GM12891 (cell line): Measurements from ENCODE around the gene LRCH3.

Experiments
- DNase-seq: peaks from one replicate; pipeline ENCODE4 v3.0.0; 2011; ENCODE audit warnings: low spot score; ENCODE audit not compliant: insufficient read length
- FAIRE-seq: peaks from 2 replicates; lab custom pipeline; 2011; peaks lifted over from hg19 to GRCh38; lab: Jason Lieb, UNC
- PAX5 ChIP-seq: IDR thresholded peaks from 2 replicates; pipeline ENCODE4 v1.6.1; 2011; ENCODE audit warnings: low read length, moderate library complexity, mild to moderate bottlenecking; ENCODE audit not compliant: insufficient read depth, severe bottlenecking
- POLR2A ChIP-seq: IDR thresholded peaks from 2 replicates; pipeline ENCODE4 v1.6.1; 2011; ENCODE audit warnings: low read depth, low read length, control low read depth
- POLR2AphosphoS5 ChIP-seq: IDR thresholded peaks from 2 replicates; pipeline ENCODE4 v1.6.1; 2011; ENCODE audit warnings: low read depth, low read length, control low read depth
- POU2F2 ChIP-seq: IDR thresholded peaks from 2 replicates; pipeline ENCODE4 v1.6.1; 2011; ENCODE audit warnings: low read depth, mild to moderate bottlenecking, control low read depth, low read length, moderate library complexity
- SPI1 ChIP-seq: IDR thresholded peaks from 2 replicates; pipeline ENCODE4 v1.6.1; 2011; ENCODE audit warnings: low read depth, low read length, control low read depth
- TAF1 ChIP-seq: IDR thresholded peaks from 2 replicates; pipeline ENCODE4 v1.6.1; 2011; ENCODE audit warnings: low read depth, low read length, control low read depth

Gene LRCH3

GRCh38 chr3:197790033-197790432 is 1.0 kb upstream of the LRCH3 start:
- TF ChIP-seq POU2F2 (no peak), SPI1 (peak; percentile 62), POLR2AphosphoS5 (no peak), PAX5 (no peak), TAF1 (no peak)
- DNase-seq, result no peak
- no peak for FAIRE-seq

- FAIRE-seq, result peak; percentile 55
- no peak for DNase-seq
Measured at GRCh38 chr3:197791892-197792647, 1.0 kb downstream of the LRCH3 start.

GRCh38 chr3:197793247-197793646 is 2.2 kb downstream of the LRCH3 start:
- TF ChIP-seq POU2F2 (no peak), SPI1 (no peak), PAX5 (no peak), POLR2A (no peak), TAF1 (no peak), POLR2AphosphoS5 (no peak)
- FAIRE-seq (peak; percentile 80), DNase-seq (no peak)

More at GRCh38 chr3:197791892-197792647, 1.0 kb downstream of the LRCH3 start:
- TF ChIP-seq POLR2AphosphoS5 (peak; percentile 26), TAF1 (peak; percentile 58; the same call in 1 of the 2 replicates), PAX5 (no peak)

- FAIRE-seq, result no peak
- DNase-seq, result no peak
- TF ChIP-seq TAF1 (no peak), PAX5 (no peak), POU2F2 (no peak), SPI1 (peak; percentile 84)
Measured at GRCh38 chr3:197794115-197794514, 3.1 kb downstream of the LRCH3 start.

GRCh38 chr3:197795200-197795599 is 4.1 kb downstream of the LRCH3 start:
- TF ChIP-seq SPI1, result no peak
- TF ChIP-seq PAX5, result no peak
- TF ChIP-seq POU2F2, result no peak
- DNase-seq, result no peak
- FAIRE-seq, result no peak

GRCh38 chr3:197796087-197796486 is 5.0 kb downstream of the LRCH3 start:
- no peak for FAIRE-seq

GRCh38 chr3:197798863-197799262 is 7.8 kb downstream of the LRCH3 start:
- peak; percentile 87 for TF ChIP-seq SPI1
- TF ChIP-seq PAX5, result no peak
- TF ChIP-seq POU2F2, result no peak
- no peak for TF ChIP-seq POLR2A
- TF ChIP-seq POLR2AphosphoS5, result no peak
- FAIRE-seq, result peak; percentile 78

More at GRCh38 chr3:197796087-197796486, 5.0 kb downstream of the LRCH3 start:
- TF ChIP-seq TAF1 (no peak), PAX5 (no peak), POLR2AphosphoS5 (no peak), POU2F2 (no peak), SPI1 (no peak), POLR2A (no peak)
- DNase-seq, result no peak

GRCh38 chr3:197800379-197800778 is 9.3 kb downstream of the LRCH3 start:
- DNase-seq (no peak), FAIRE-seq (no peak)
- no peak for TF ChIP-seq POLR2AphosphoS5
- no peak for TF ChIP-seq POU2F2
- TF ChIP-seq SPI1, result no peak
- no peak for TF ChIP-seq TAF1
- no peak for TF ChIP-seq POLR2A

More at GRCh38 chr3:197798863-197799262, 7.8 kb downstream of the LRCH3 start:
- no peak for DNase-seq

GRCh38 chr3:197801891-197802778 is 11.1 kb downstream of the LRCH3 start:
- FAIRE-seq (peak; percentile 59), DNase-seq (no peak)
- no peak for TF ChIP-seq POU2F2
- no peak for TF ChIP-seq POLR2AphosphoS5
- no peak for TF ChIP-seq POLR2A
- no peak for TF ChIP-seq TAF1
- peak; percentile 19; the same call in 1 of the 2 replicates for TF ChIP-seq SPI1
- TF ChIP-seq PAX5, result no peak

GRCh38 chr3:197802779-197803459 is 11.9 kb downstream of the LRCH3 start:
- FAIRE-seq (no peak), DNase-seq (no peak)
- TF ChIP-seq POLR2A (no peak), PAX5 (no peak), POLR2AphosphoS5 (no peak), POU2F2 (no peak), SPI1 (no peak), TAF1 (no peak)
